IMR-90 (cell line): Measurements from ENCODE around the gene AHR. TPM values are rescaled to one million over a fixed set of nuclear protein-coding genes. Genes with fewer than 3 reads are reported as not detected.

ENCODE experiments used
- ATAC-seq: fragments of 200-7000 bp; cut with Tn5 transposase; 2 replicates; pipeline ENCODE4 v1.9.1; 2020; ENCODE audit warnings: low read depth, mild to moderate bottlenecking, moderate library complexity
- BruUV-seq: library from RNA; stranded (reverse); fragments of 400-500 nt; replicated peaks from 2 replicates; lab custom pipeline; 2021; lab: Mats Ljungman, UMichigan
- CTCF ChIA-PET: fragments of 300-600 bp; formaldehyde crosslinking; extraction: SDS; loops from one replicate; lab custom pipeline; 2021; ENCODE audit warnings: antibody characterized with exemption; lab: Yijun Ruan, JAX
- POLR2A ChIA-PET: fragments of 300-600 bp; sonication (Branson Sonifier 250); formaldehyde crosslinking; loops from one replicate; lab custom pipeline; 2022; ENCODE audit warnings: antibody characterized with exemption; ENCODE audit not compliant: unreplicated experiment; lab: Charles Lee
- DNase-seq: peaks from one replicate; pipeline ENCODE4 v3.0.0; 2013
- H2AFZ ChIP-seq: replicated peaks from 2 replicates; pipeline ENCODE3; 2013; ENCODE audit warnings: low read length, mild to moderate bottlenecking; ENCODE audit not compliant: poor library complexity
- H2AK5ac ChIP-seq: 2 replicates; pipeline ENCODE4 v1.6.1; 2013; ENCODE audit warnings: low read depth, low read length, inconsistent platforms
- H2AK9ac ChIP-seq: replicated peaks from 2 replicates; pipeline ENCODE3; 2013; ENCODE audit warnings: mild to moderate bottlenecking, low read depth, low read length, moderate library complexity; ENCODE audit not compliant: poor library complexity
- H2BK120ac ChIP-seq: 2 replicates; pipeline ENCODE4 v1.6.1; 2013; ENCODE audit warnings: low read depth, low read length, inconsistent platforms
- H2BK15ac ChIP-seq: 3 replicates; pipeline ENCODE4 v1.6.1; 2013; ENCODE audit warnings: low read depth, low read length, inconsistent platforms
- H2BK20ac ChIP-seq: 2 replicates; pipeline ENCODE4 v1.6.1; 2013; ENCODE audit warnings: low read depth, mild to moderate bottlenecking, inconsistent platforms, low read length, moderate library complexity
- H2BK5ac ChIP-seq: 2 replicates; pipeline ENCODE4 v1.6.1; 2013; ENCODE audit warnings: mild to moderate bottlenecking, low read depth, low read length, inconsistent platforms; ENCODE audit not compliant: poor library complexity, severe bottlenecking
- H3K14ac ChIP-seq: replicated peaks from 2 replicates; pipeline ENCODE4 v1.6.1; 2013; ENCODE audit warnings: low read depth, low read length, inconsistent platforms
- H3K18ac ChIP-seq: 2 replicates; pipeline ENCODE4 v1.6.1; 2013; ENCODE audit warnings: low read depth, low read length, control low read depth
- H3K23ac ChIP-seq: 2 replicates; pipeline ENCODE4 v1.6.1; 2013; ENCODE audit warnings: low read depth, low read length, inconsistent platforms
- H3K27ac ChIP-seq: 2 replicates; pipeline ENCODE4 v1.5.1; 2013; ENCODE audit warnings: mild to moderate bottlenecking, control low read depth, low read length; ENCODE audit not compliant: insufficient read depth
- H3K27me3 ChIP-seq: 2 replicates; pipeline ENCODE4 v1.6.1; 2013; ENCODE audit warnings: low read length; ENCODE audit not compliant: control insufficient read depth, insufficient read depth
- H3K36me3 ChIP-seq: 2 replicates; pipeline ENCODE4 v1.6.1; 2013; ENCODE audit warnings: low read length, mixed read lengths; ENCODE audit not compliant: control insufficient read depth, insufficient read depth
- H3K4ac ChIP-seq: 2 replicates; pipeline ENCODE4 v1.6.1; 2013; ENCODE audit warnings: low read depth, low read length, inconsistent platforms
- H3K4me1 ChIP-seq: 2 replicates; pipeline ENCODE4 v1.6.1; 2013; ENCODE audit warnings: low read length, mixed read lengths; ENCODE audit not compliant: control insufficient read depth, insufficient read depth
- H3K4me2 ChIP-seq: 2 replicates; pipeline ENCODE4 v1.6.1; 2013; ENCODE audit warnings: low read depth, mild to moderate bottlenecking, control low read depth, low read length, moderate library complexity
- H3K4me3 ChIP-seq: 2 replicates; pipeline ENCODE4 v1.5.1; 2013; ENCODE audit warnings: low read depth, mild to moderate bottlenecking, control low read depth, low read length, moderate library complexity; ENCODE audit not compliant: insufficient read depth
- H3K56ac ChIP-seq: 2 replicates; pipeline ENCODE4 v1.6.1; 2013; ENCODE audit warnings: low read length, inconsistent platforms; ENCODE audit not compliant: insufficient read depth; ENCODE audit errors: extremely low read depth
- H3K79me1 ChIP-seq, 2 experiments: 2 replicates each; pipeline ENCODE4 v1.6.1; 2013; ENCODE audit warnings: low read length in 2 of 2, inconsistent platforms in 1 of 2, low read depth in 1 of 2
- H3K9ac ChIP-seq: 2 replicates; pipeline ENCODE4 v1.6.1; 2013; ENCODE audit warnings: low read depth, low read length, control low read depth
- H3K9me1 ChIP-seq: 2 replicates; pipeline ENCODE4 v1.6.1; 2013; ENCODE audit warnings: low read length, inconsistent platforms; ENCODE audit not compliant: insufficient read depth
- H3K9me3 ChIP-seq: 2 replicates; pipeline ENCODE4 v1.6.1; 2013; ENCODE audit warnings: low read length; ENCODE audit not compliant: control insufficient read depth, insufficient read depth
- H4K20me1 ChIP-seq: 2 replicates; pipeline ENCODE4 v1.6.1; 2013; ENCODE audit warnings: low read length, inconsistent platforms; ENCODE audit not compliant: insufficient read depth
- H4K5ac ChIP-seq: 2 replicates; pipeline ENCODE4 v1.6.1; 2013; ENCODE audit warnings: mild to moderate bottlenecking, low read depth, low read length, control low read depth
- H4K8ac ChIP-seq, 2 experiments: 2 replicates each; pipeline ENCODE4 v1.6.1; 2013; ENCODE audit warnings: low read depth in 2 of 2, low read length in 2 of 2, control low read depth in 1 of 2, inconsistent platforms in 1 of 2
- H4K91ac ChIP-seq: 2 replicates; pipeline ENCODE4 v1.6.1; 2013; ENCODE audit warnings: low read depth, low read length, inconsistent platforms; ENCODE audit not compliant: insufficient read depth
- BHLHE40 ChIP-seq: fragments of 150-350 bp; IDR thresholded peaks from 2 replicates; pipeline ENCODE4 v1.6.1; 2016; ENCODE audit warnings: mild to moderate bottlenecking, low read depth, low read length
- CEBPB ChIP-seq: IDR thresholded peaks from 2 replicates; pipeline ENCODE4 v1.6.1; 2012; ENCODE audit warnings: low read depth, low read length, improper control_type of control experiment
- CHD1 ChIP-seq: IDR thresholded peaks from 2 replicates; pipeline ENCODE4 v1.6.1; 2012; ENCODE audit warnings: low read depth, low read length, improper control_type of control experiment
- ELK1 ChIP-seq: fragments of 150-350 bp; IDR thresholded peaks from 2 replicates; pipeline ENCODE4 v1.6.1; 2016; ENCODE audit warnings: low read depth, mild to moderate bottlenecking, low read length, moderate library complexity, borderline replicate concordance
- FOS ChIP-seq: fragments of 150-350 bp; IDR thresholded peaks from 2 replicates; pipeline ENCODE4 v1.6.1; 2016; ENCODE audit warnings: low read depth, low read length
- MAFK ChIP-seq: IDR thresholded peaks from 2 replicates; pipeline ENCODE4 v1.6.1; 2012; ENCODE audit warnings: low read depth, low read length, improper control_type of control experiment
- MAZ ChIP-seq: IDR thresholded peaks from 2 replicates; pipeline ENCODE4 v1.6.1; 2012; ENCODE audit warnings: low read depth, mild to moderate bottlenecking, low read length, improper control_type of control experiment, moderate library complexity, borderline replicate concordance
- NFE2L2 ChIP-seq: fragments of 150-350 bp; IDR thresholded peaks from 2 replicates; pipeline ENCODE4 v1.6.1; 2016; ENCODE audit warnings: low read depth, mild to moderate bottlenecking, low read length
- POLR2A ChIP-seq: IDR thresholded peaks from 2 replicates; pipeline ENCODE4 v1.6.1; 2012; ENCODE audit warnings: mild to moderate bottlenecking, low read depth, low read length
- RCOR1 ChIP-seq: IDR thresholded peaks from 2 replicates; pipeline ENCODE4 v1.6.1; 2012; ENCODE audit warnings: mild to moderate bottlenecking, low read length, improper control_type of control experiment; ENCODE audit not compliant: insufficient replicate concordance
- SMC3 ChIP-seq: fragments of 150-350 bp; IDR thresholded peaks from 2 replicates; pipeline ENCODE4 v1.6.1; 2016; ENCODE audit warnings: low read depth, mild to moderate bottlenecking, antibody characterized with exemption, low read length, moderate library complexity
- USF2 ChIP-seq: fragments of 150-350 bp; IDR thresholded peaks from 2 replicates; pipeline ENCODE4 v1.6.1; 2017; ENCODE audit warnings: mild to moderate bottlenecking, antibody characterized with exemption, low read length, low read depth
- WGBS, 2 experiments: methylation state at CpG; one replicate each; pipeline versions ENCODE4 v1.1.5 to v1.1.7; 2013; ENCODE audit warnings: missing lambda C conversion rate in 2 of 2; ENCODE audit not compliant: insufficient read length in 1 of 2; ENCODE audit errors: extremely low coverage in 2 of 2; 5-methylcytosine and 5-hydroxymethylcytosine counted together
- dilution Hi-C: fragments of 300-500 bp; cut with HindIII; formaldehyde crosslinking; loops from one replicate; pipeline ENCODE4 v1.14.3; 2018; ENCODE audit warnings: low sequenced_read_pairs; ENCODE audit not compliant: unreplicated experiment
- in situ Hi-C: fragments of 300-500 bp; cut with MboI; formaldehyde crosslinking; loops from 3 replicates; pipeline ENCODE4 v1.14.3; 2019; ENCODE audit warnings: low sequenced_read_pairs, inconsistent platforms, mixed read lengths
- intact Hi-C: fragments of 100-400 bp; cut with micrococcal nuclease; formaldehyde crosslinking; loops from 2 replicates; pipeline ENCODE4 v1.10.0; 2022
- polyA plus RNA-seq, 3 experiments: library from polyadenylated mRNA; depleted of rRNA; stranded (reverse); fragments of >200 nt; gene quantifications; 2 replicates each; pipeline ENCODE4 v1.2.3, GENCODE V29; 2012; ENCODE audit warnings: low replicate concordance in 1 of 3
- total RNA-seq: library from RNA; depleted of rRNA; stranded (reverse); fragments of >200 nt; gene quantifications from 2 replicates; pipeline ENCODE4 v1.2.3, GENCODE V29; 2012

AHR gene
- total and polyA plus RNA-seq, 2 of the 4 experiments (the other 2 are of a cell fraction), result 6.9 to 55.2 TPM

GRCh38 chr7:17369691-17370426 lies 71.4 kb downstream of the AHR start:
- WGBS, 2 experiments, result 61% methylated on average over 3 of the region's 8 CpGs; no CpG with 5 or more reads in 1 of the 2 experiments
- CTCF ChIA-PET, result interaction anchor here (0.5 to 1.4 kb wide), 3 partner anchors 34 to 1033 kb away, joined by 4 to 9 read pairs (median 4); no protein-coding TSS in a partner anchor
- BruUV-seq, result no TSS peak
- Histone ChIP-seq H4K8ac (peak overlapping the region; percentile 61 to 99), H3K14ac (peak overlapping the region; percentile 96), H4K5ac (peak overlapping the region; percentile 74), H2BK20ac (peak overlapping the region; percentile 97), H3K27me3 (no peaks in the 10 kb centered on the region), H2BK5ac (peak overlapping the region; percentile 99), H3K56ac (peak overlapping the region; percentile 84), H3K9ac (peak overlapping the region; percentile 68), H2BK120ac (peak overlapping the region; percentile 99), H4K91ac (peak overlapping the region; percentile 98), H3K27ac (peak overlapping the region; percentile 99), H3K4me1 (peaks cover 27% of the 10 kb centered on the region), H3K9me1 (peaks cover 17% of the 10 kb centered on the region), H3K23ac (peak overlapping the region; percentile 96), H3K4me2 (peak overlapping the region; percentile 73), H3K36me3 (no peaks in the 10 kb centered on the region), H2AFZ (peak overlapping the region; percentile 82), H3K4me3 (no peak overlapping the region), H4K20me1 (no peaks in the 10 kb centered on the region), H2BK15ac (peak overlapping the region; percentile 87), H3K9me3 (no peaks in the 10 kb centered on the region), H2AK9ac (peak overlapping the region; percentile 86), H3K4ac (peak overlapping the region; percentile 98), H3K79me1 (peaks cover 0 to 5% of the 10 kb centered on the region in 2 experiments; a peak in 1 of 4 replicates), H2AK5ac (peak overlapping the region; percentile 99), H3K18ac (peak overlapping the region; percentile 94)
- intact Hi-C loops (loop anchor here (10.0 kb wide), 1 partner anchor 1035 kb away; no protein-coding TSS in a partner anchor), dilution Hi-C loops (no loop called here), in situ Hi-C loops (no loop called here)
- peak; percentile 57 for ATAC-seq
- DNase-seq, result peak; percentile 97
- TF ChIP-seq NFE2L2 (peak; percentile 11; the same call in 1 of the 2 replicates), ELK1 (no peak), POLR2A (no peak), BHLHE40 (0 out of 2 replicates have a peak, but pooled peaks have one; percentile 19), RCOR1 (no peak), CEBPB (peak; percentile 100), CHD1 (no peak), USF2 (no peak), SMC3 (no peak), FOS (0 out of 2 replicates have a peak, but pooled peaks have one; percentile 8), MAFK (no peak), MAZ (no peak)
- POLR2A ChIA-PET, result interaction anchor here (0.7 kb wide), 1 partner anchor 410 kb away, joined by 3 read pairs; no protein-coding TSS in a partner anchor
